Measurements from ENCODE around the gene LGALS7B. TPM values are rescaled to one million over a fixed set of nuclear protein-coding genes. Genes with fewer than 3 reads are reported as not detected.

The LGALS7B gene
- total RNA-seq, 1 donor from 2014 or later: not detected

- peaks cover 4% of the 10 kb centered on the region for H3K27me3 Mint-ChIP-seq (ENCODE audit: low read depth)
- H3K36me3 Mint-ChIP-seq (ENCODE audit: low read depth): peaks cover 46% of the 10 kb centered on the region
- no peak for TF ChIP-seq CTCF (conservative IDR thresholded peaks at IDR 0.05)
- DNase-seq (ENCODE audit: low read depth, low spot score): no peak
- no peaks in the 10 kb centered on the region for H3K9me3 Mint-ChIP-seq
- no peak overlapping the region for H3K27ac Mint-ChIP-seq (ENCODE audit: unreplicated experiment)
- peaks cover 16% of the 10 kb centered on the region for H3K4me1 Mint-ChIP-seq
- peak overlapping the region; percentile 31 for H3K4me3 Mint-ChIP-seq
These were observed 51.0 kb downstream of the LGALS7B start for GRCh38 chr19:38839816-38840582.

DNA sequence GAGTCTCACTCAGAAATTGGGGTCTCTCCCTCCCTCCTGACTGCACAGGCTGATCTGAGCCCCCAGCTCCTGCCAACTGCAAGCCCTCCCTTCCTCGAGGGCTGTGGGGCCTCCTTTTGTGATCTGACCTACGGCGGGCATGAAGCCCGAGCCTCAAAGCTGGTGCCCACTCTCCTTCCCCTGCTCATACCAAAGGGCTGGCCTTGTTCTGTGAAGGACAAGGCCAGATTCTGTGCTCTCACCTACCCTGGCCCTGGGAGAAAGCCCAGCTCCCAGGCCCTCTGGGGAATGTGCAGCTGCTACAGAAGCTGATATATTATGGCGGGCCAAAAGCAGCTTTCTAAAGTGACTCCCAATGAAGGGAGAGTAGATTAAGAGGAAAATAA lies 51.6 kb downstream of the LGALS7B start:
- no peak for DNase-seq (ENCODE audit: low read depth, low spot score)
- no peak for TF ChIP-seq CTCF (conservative IDR thresholded peaks at IDR 0.05)
- Mint-ChIP-seq H3K4me1 (peaks cover 20% of the 10 kb centered on the region), H3K4me3 (no peak overlapping the region), H3K27ac (ENCODE audit: unreplicated experiment) (no peak overlapping the region), H3K27me3 (ENCODE audit: low read depth) (peaks cover 4% of the 10 kb centered on the region), H3K9me3 (no peaks in the 10 kb centered on the region), H3K36me3 (ENCODE audit: low read depth) (peaks cover 48% of the 10 kb centered on the region)

Other genes with a start within 250 kb of the LGALS7B start
- 1.5 and 3.4 TPM in 2 replicates for gene MAP4K1, start 171.2 kb upstream of the LGALS7B start, total RNA-seq
- gene EIF3K, start 170.0 kb upstream of the LGALS7B start, total RNA-seq: 255 TPM in 2 replicates
- gene ACTN4, start 141.6 kb upstream of the LGALS7B start, total RNA-seq: 324 and 335 TPM in 2 replicates
- not detected in 2 replicates for gene CAPN12, start 44.7 kb upstream of the LGALS7B start, total RNA-seq
- gene LGALS7, start 15.7 kb upstream of the LGALS7B start, total RNA-seq: not detected in 2 replicates
- 0.77 and 0.86 TPM in 2 replicates for gene LGALS4, start 23.7 kb downstream of the LGALS7B start, total RNA-seq
- gene ECH1, start 42.6 kb downstream of the LGALS7B start, total RNA-seq: 77.7 and 79.4 TPM in 2 replicates
- gene HNRNPL, start 60.8 kb downstream of the LGALS7B start, total RNA-seq: 718 and 728 TPM in 2 replicates
- gene RINL, start 89.1 kb downstream of the LGALS7B start, total RNA-seq: 1.4 and 1.6 TPM in 2 replicates
- gene SIRT2, start 110.4 kb downstream of the LGALS7B start, total RNA-seq: 27.4 and 28.9 TPM in 2 replicates
- gene NFKBIB, start 110.8 kb downstream of the LGALS7B start, total RNA-seq: 19.9 and 21.2 TPM in 2 replicates
- gene CCER2, start 123.0 kb downstream of the LGALS7B start, total RNA-seq: 1.4 and 2.0 TPM in 2 replicates
- 54.1 and 58.5 TPM in 2 replicates for gene SARS2, start 141.6 kb downstream of the LGALS7B start, total RNA-seq
- 34.4 and 38.5 TPM in 2 replicates for gene MRPS12, start 141.7 kb downstream of the LGALS7B start, total RNA-seq
- 29.8 and 30.9 TPM in 2 replicates for gene FBXO17, start 186.5 kb downstream of the LGALS7B start, total RNA-seq
- 4.9 and 6.8 TPM in 2 replicates for gene FBXO27, start 243.3 kb downstream of the LGALS7B start, total RNA-seq